ENCODE data around the gene RNH1.

DNA sequence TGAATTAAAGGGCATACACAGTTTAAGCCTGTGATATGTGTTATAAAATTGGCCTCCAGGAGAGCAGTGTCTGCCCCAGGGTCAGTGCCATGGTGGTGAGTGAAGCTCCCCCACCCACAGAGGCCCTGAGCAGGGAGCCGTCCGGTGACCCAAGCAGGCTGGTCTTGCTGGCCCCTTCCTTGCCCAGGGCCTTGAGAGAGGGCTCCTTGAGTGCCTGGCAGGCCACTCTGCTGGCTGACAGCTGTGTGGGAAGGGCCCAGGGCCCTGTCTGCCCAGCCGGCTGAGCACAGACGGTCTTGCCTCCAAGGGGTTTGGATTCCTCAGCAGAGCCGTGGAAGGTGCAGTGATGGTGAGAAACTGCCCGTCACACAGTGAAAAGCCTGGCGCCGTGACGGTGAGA, 31.1 kb downstream of the RNH1 start:
- TF ChIP-seq, protein P1, sequence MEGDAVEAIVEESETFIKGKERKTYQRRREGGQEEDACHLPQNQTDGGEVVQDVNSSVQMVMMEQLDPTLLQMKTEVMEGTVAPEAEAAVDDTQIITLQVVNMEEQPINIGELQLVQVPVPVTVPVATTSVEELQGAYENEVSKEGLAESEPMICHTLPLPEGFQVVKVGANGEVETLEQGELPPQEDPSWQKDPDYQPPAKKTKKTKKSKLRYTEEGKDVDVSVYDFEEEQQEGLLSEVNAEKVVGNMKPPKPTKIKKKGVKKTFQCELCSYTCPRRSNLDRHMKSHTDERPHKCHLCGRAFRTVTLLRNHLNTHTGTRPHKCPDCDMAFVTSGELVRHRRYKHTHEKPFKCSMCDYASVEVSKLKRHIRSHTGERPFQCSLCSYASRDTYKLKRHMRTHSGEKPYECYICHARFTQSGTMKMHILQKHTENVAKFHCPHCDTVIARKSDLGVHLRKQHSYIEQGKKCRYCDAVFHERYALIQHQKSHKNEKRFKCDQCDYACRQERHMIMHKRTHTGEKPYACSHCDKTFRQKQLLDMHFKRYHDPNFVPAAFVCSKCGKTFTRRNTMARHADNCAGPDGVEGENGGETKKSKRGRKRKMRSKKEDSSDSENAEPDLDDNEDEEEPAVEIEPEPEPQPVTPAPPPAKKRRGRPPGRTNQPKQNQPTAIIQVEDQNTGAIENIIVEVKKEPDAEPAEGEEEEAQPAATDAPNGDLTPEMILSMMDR (IDR thresholded peaks at IDR 0.05) = no peak
- TF ChIP-seq POLR2A (IDR thresholded peaks at IDR 0.05) (no peak), EP300 (IDR thresholded peaks at IDR 0.05; ENCODE audit: low read depth) (no peak), POLR2AphosphoS5 (IDR thresholded peaks at IDR 0.05) (no peak)
